K562 (cell line): ENCODE measurements around the gene TJP2.

Experiments
- GABPA ChIP-seq: fragments of 200-800 bp; sonication (Bioruptor generic); conservative IDR thresholded peaks from 2 replicates; pipeline ENCODE4 v1.6.1; 2016; ENCODE audit warnings: low read depth, missing genetic modification characterization, missing compliant biosample characterization
- PCBP2 ChIP-seq: fragments of 200-400 bp; formaldehyde crosslinking; IDR thresholded peaks from 2 replicates; pipeline ENCODE4 v1.6.1; 2018; ENCODE audit warnings: low read length, low read depth, mild to moderate bottlenecking, moderate library complexity; ENCODE audit not compliant: poor library complexity, severe bottlenecking
- TF ChIP-seq, protein P1 (sequence below): fragments of 250-450 bp; sonication (Bioruptor Pico); IDR thresholded peaks from 2 replicates; pipeline ENCODE4 v1.5.0; 2020; ENCODE audit warnings: mild to moderate bottlenecking, borderline replicate concordance
- TF ChIP-seq, protein P2 (sequence below), 3 experiments: IDR thresholded peaks in 2 of 3; conservative IDR thresholded peaks in 1 of 3; 2 replicates each; pipeline ENCODE4 v1.5.1; 2011 to 2012; ENCODE audit warnings: low read length in 3 of 3, mild to moderate bottlenecking in 3 of 3, control low read depth in 2 of 3, improper control_type of control experiment in 1 of 3, inconsistent platforms in 1 of 3, low read depth in 1 of 3, mixed read lengths in 1 of 3, moderate library complexity in 1 of 3; ENCODE audit not compliant: insufficient read depth in 2 of 3
- TF ChIP-seq, protein P3 (sequence below): fragments of 150-350 bp; IDR thresholded peaks from 2 replicates; pipeline ENCODE4 v1.6.1; 2014; ENCODE audit warnings: low read depth, mild to moderate bottlenecking, low read length, borderline replicate concordance

DNA sequence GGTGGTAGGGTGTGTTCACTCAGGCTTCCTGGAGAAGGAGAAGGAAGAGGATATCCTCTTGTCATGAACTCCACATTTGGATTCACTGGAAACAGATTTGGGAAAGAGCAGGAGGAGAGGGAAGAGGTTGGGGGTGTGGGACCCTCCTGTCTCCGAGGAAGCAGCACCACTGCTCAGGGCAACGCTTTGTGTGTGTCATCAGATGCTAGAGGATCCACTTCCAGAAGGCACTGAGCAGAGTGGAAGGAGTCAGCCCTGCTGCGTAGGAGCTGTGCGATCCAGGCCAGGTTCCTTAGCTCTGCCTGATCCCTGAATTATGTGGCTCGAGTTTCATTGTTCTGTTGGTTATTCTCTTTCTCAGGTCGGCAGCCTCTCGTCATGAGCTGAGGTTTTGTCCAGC is 37.3 kb upstream of the TJP2 start:
- no peak for TF ChIP-seq PCBP2
- TF ChIP-seq, protein P1, sequence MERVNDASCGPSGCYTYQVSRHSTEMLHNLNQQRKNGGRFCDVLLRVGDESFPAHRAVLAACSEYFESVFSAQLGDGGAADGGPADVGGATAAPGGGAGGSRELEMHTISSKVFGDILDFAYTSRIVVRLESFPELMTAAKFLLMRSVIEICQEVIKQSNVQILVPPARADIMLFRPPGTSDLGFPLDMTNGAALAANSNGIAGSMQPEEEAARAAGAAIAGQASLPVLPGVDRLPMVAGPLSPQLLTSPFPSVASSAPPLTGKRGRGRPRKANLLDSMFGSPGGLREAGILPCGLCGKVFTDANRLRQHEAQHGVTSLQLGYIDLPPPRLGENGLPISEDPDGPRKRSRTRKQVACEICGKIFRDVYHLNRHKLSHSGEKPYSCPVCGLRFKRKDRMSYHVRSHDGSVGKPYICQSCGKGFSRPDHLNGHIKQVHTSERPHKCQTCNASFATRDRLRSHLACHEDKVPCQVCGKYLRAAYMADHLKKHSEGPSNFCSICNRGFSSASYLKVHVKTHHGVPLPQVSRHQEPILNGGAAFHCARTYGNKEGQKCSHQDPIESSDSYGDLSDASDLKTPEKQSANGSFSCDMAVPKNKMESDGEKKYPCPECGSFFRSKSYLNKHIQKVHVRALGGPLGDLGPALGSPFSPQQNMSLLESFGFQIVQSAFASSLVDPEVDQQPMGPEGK (CRISPR knock-in tag): no peak
- TF ChIP-seq, protein P2, sequence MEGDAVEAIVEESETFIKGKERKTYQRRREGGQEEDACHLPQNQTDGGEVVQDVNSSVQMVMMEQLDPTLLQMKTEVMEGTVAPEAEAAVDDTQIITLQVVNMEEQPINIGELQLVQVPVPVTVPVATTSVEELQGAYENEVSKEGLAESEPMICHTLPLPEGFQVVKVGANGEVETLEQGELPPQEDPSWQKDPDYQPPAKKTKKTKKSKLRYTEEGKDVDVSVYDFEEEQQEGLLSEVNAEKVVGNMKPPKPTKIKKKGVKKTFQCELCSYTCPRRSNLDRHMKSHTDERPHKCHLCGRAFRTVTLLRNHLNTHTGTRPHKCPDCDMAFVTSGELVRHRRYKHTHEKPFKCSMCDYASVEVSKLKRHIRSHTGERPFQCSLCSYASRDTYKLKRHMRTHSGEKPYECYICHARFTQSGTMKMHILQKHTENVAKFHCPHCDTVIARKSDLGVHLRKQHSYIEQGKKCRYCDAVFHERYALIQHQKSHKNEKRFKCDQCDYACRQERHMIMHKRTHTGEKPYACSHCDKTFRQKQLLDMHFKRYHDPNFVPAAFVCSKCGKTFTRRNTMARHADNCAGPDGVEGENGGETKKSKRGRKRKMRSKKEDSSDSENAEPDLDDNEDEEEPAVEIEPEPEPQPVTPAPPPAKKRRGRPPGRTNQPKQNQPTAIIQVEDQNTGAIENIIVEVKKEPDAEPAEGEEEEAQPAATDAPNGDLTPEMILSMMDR (IDR thresholded peaks at IDR 0.05 in 2 of 3, conservative IDR thresholded peaks at IDR 0.05 in 1 of 3; ENCODE audit: insufficient read depth in 2 of 3, low read depth in 1 of 3, low read length in 3 of 3): no peak
- TF ChIP-seq, protein P3, sequence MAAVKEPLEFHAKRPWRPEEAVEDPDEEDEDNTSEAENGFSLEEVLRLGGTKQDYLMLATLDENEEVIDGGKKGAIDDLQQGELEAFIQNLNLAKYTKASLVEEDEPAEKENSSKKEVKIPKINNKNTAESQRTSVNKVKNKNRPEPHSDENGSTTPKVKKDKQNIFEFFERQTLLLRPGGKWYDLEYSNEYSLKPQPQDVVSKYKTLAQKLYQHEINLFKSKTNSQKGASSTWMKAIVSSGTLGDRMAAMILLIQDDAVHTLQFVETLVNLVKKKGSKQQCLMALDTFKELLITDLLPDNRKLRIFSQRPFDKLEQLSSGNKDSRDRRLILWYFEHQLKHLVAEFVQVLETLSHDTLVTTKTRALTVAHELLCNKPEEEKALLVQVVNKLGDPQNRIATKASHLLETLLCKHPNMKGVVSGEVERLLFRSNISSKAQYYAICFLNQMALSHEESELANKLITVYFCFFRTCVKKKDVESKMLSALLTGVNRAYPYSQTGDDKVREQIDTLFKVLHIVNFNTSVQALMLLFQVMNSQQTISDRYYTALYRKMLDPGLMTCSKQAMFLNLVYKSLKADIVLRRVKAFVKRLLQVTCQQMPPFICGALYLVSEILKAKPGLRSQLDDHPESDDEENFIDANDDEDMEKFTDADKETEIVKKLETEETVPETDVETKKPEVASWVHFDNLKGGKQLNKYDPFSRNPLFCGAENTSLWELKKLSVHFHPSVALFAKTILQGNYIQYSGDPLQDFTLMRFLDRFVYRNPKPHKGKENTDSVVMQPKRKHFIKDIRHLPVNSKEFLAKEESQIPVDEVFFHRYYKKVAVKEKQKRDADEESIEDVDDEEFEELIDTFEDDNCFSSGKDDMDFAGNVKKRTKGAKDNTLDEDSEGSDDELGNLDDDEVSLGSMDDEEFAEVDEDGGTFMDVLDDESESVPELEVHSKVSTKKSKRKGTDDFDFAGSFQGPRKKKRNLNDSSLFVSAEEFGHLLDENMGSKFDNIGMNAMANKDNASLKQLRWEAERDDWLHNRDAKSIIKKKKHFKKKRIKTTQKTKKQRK: no peak
- TF ChIP-seq GABPA (tag): no peak
